GM12878 (cell line): Measurements from ENCODE around the gene HNRNPU. TPM values are rescaled to one million over a fixed set of nuclear protein-coding genes. Genes with fewer than 3 reads are reported as not detected.
A peak's percentile ranks its signal among the peaks of the same experiment; 100 is the strongest.

Experiments
- ATAC-seq: fragments of 200-7000 bp; cut with Tn5 transposase; 3 replicates; pipeline ENCODE4 v1.9.1; 2020; ENCODE audit warnings: mild to moderate bottlenecking, moderate library complexity
- BruUV-seq: library from RNA; stranded (reverse); fragments of 400-500 nt; replicated peaks from 2 replicates; lab custom pipeline; 2021; lab: Mats Ljungman, UMichigan
- CTCF ChIA-PET: fragments of 300-600 bp; sonication (Branson Sonifier 250); formaldehyde crosslinking; extraction: SDS; loops from one replicate; lab custom pipeline; 2021; ENCODE audit warnings: inconsistent platforms; lab: Yijun Ruan, JAX
- POLR2A ChIA-PET: fragments of 350-600 bp; formaldehyde crosslinking; extraction: SDS; loops from one replicate; lab custom pipeline; 2021; ENCODE audit warnings: inconsistent platforms; lab: Charles Lee
- RAD21 ChIA-PET: fragments of 300-600 bp; sonication (Branson Sonifier 250); formaldehyde crosslinking; loops from one replicate; lab custom pipeline; 2023; ENCODE audit warnings: antibody characterized with exemption; ENCODE audit not compliant: unreplicated experiment; lab: Charles Lee
- SMC1A ChIA-PET: fragments of 300-600 bp; sonication (Branson Sonifier 250); formaldehyde crosslinking; loops from one replicate; lab custom pipeline; 2023; ENCODE audit not compliant: unreplicated experiment, uncharacterized antibody; lab: Charles Lee
- DNase-seq: peaks from one replicate; pipeline ENCODE4 v3.0.0-alpha.2; 2011; ENCODE audit warnings: low read depth, low spot score
- FAIRE-seq: peaks from 3 replicates; lab custom pipeline; 2011; peaks lifted over from hg19 to GRCh38; lab: Jason Lieb, UNC
- H2AFZ ChIP-seq: 2 replicates; pipeline ENCODE4 v1.6.0; 2011; ENCODE audit warnings: low read depth, low read length, control low read depth; ENCODE audit not compliant: control insufficient read depth
- H3K27ac ChIP-seq: 2 replicates; pipeline ENCODE4 v1.5.1; 2011; ENCODE audit warnings: control low read depth; ENCODE audit not compliant: control insufficient read depth, insufficient read depth
- H3K27me3 ChIP-seq, 2 experiments: replicated peaks in 1 of 2; 2 replicates each; pipeline versions ENCODE4 v1.6.0 to v1.6.1; 2011; ENCODE audit warnings: low read length in 1 of 2; ENCODE audit not compliant: control insufficient read depth in 2 of 2, insufficient read depth in 2 of 2
- H3K36me3 ChIP-seq, 2 experiments: 2 replicates each; pipeline ENCODE4 v1.5.1; 2011; ENCODE audit warnings: low read length in 1 of 2; ENCODE audit not compliant: control insufficient read depth in 2 of 2, insufficient read depth in 2 of 2
- H3K4me1 ChIP-seq: 2 replicates; pipeline ENCODE4 v1.6.1; 2011; ENCODE audit warnings: mild to moderate bottlenecking, low read length, moderate library complexity, mixed read lengths; ENCODE audit not compliant: control insufficient read depth, insufficient read depth
- H3K4me2 ChIP-seq: 2 replicates; pipeline ENCODE4 v1.6.0; 2011; ENCODE audit warnings: control low read depth; ENCODE audit not compliant: control insufficient read depth, insufficient read depth
- H3K4me3 ChIP-seq: fragments of 200-600 bp; sonication (generic); 2 replicates; pipeline ENCODE4 v1.5.1; 2016
- H3K79me2 ChIP-seq: 2 replicates; pipeline ENCODE4 v1.6.0; 2011; ENCODE audit warnings: low read length; ENCODE audit not compliant: control insufficient read depth, insufficient read depth
- H3K9ac ChIP-seq: 2 replicates; pipeline ENCODE4 v1.8.0; 2011; ENCODE audit warnings: low read length, control low read depth, mixed read lengths; ENCODE audit not compliant: control insufficient read depth, insufficient read depth
- H3K9me3 ChIP-seq: replicated peaks from 3 replicates; pipeline ENCODE4 v1.5.1; 2011; ENCODE audit warnings: mild to moderate bottlenecking, low read length; ENCODE audit not compliant: control insufficient read depth, insufficient read depth
- H4K20me1 ChIP-seq: 2 replicates; pipeline ENCODE4 v1.6.0; 2011; ENCODE audit not compliant: control insufficient read depth, insufficient read depth
- JUNB ChIP-seq: IDR thresholded peaks from 2 replicates; pipeline ENCODE4 v1.6.1; 2016; ENCODE audit warnings: antibody characterized with exemption, mild to moderate bottlenecking
- KLF5 ChIP-seq: fragments of 450-650 bp; IDR thresholded peaks from 2 replicates; pipeline ENCODE4 v1.6.1; 2014; ENCODE audit warnings: mild to moderate bottlenecking; ENCODE audit not compliant: partially characterized antibody
- NFXL1 ChIP-seq: fragments of 450-650 bp; IDR thresholded peaks from 2 replicates; pipeline ENCODE4 v1.6.1; 2017; ENCODE audit warnings: antibody characterized with exemption, mild to moderate bottlenecking, borderline replicate concordance
- PAX5 ChIP-seq: IDR thresholded peaks from 2 replicates; pipeline ENCODE4 v1.6.1; 2011; ENCODE audit warnings: low read depth, low read length, borderline replicate concordance
- POLR2A ChIP-seq: IDR thresholded peaks from 2 replicates; pipeline ENCODE4 v1.6.1; 2011; ENCODE audit warnings: low read depth, mild to moderate bottlenecking, low read length
- SMAD5 ChIP-seq: IDR thresholded peaks from 2 replicates; pipeline ENCODE4 v1.6.1; 2016; ENCODE audit warnings: antibody characterized with exemption, low read depth
- SRF ChIP-seq, 2 experiments: IDR thresholded peaks; 2 replicates each; pipeline ENCODE4 v1.6.1; 2011; ENCODE audit warnings: low read depth in 2 of 2, low read length in 2 of 2, mild to moderate bottlenecking in 1 of 2, moderate library complexity in 1 of 2
- ZBED1 ChIP-seq: IDR thresholded peaks from 2 replicates; pipeline ENCODE4 v1.6.1; 2016; ENCODE audit warnings: borderline replicate concordance
- ZNF217 ChIP-seq: fragments of 450-650 bp; IDR thresholded peaks from 2 replicates; pipeline ENCODE4 v1.6.1; 2017; ENCODE audit warnings: antibody characterized with exemption, mild to moderate bottlenecking
- WGBS: methylation state at CpG from one replicate; pipeline ENCODE4 v1.1.6; 2016; ENCODE audit warnings: low lambda C conversion rate; ENCODE audit not compliant: insufficient replicate concordance, insufficient coverage; ENCODE audit errors: missing lambda C conversion rate; 5-methylcytosine and 5-hydroxymethylcytosine counted together
- in situ Hi-C: fragments of 300-500 bp; cut with MboI; formaldehyde crosslinking; loops from 9 replicates; pipeline ENCODE4 v1.14.3; 2018; ENCODE audit warnings: mixed read lengths
- intact Hi-C: fragments of 100-400 bp; cut with micrococcal nuclease; formaldehyde crosslinking; loops from one replicate; pipeline ENCODE4 v1.14.2; 2022; ENCODE audit not compliant: unreplicated experiment
- polyA plus RNA-seq, 11 experiments: library from polyadenylated mRNA; depleted of rRNA in 4 of 11; unstranded in 6 of 11; stranded (reverse) in 5 of 11; fragments of >200 nt; fragmentation: Nextera tagmentation in 4 of 11; fragmentation: Illumina TruSeq in 1 of 11; extraction: Ambion mirVana in 4 of 11; extraction: Trizol in 1 of 11; gene quantifications; 1 replicate in 1 of 11; 2 replicates in 10 of 11; pipeline versions ENCODE4 v1.2.1 to v1.2.3, GENCODE V29; 2011 to 2016; ENCODE audit warnings: inconsistent platforms in 2 of 11, missing spikeins in 2 of 11, low read depth in 1 of 11
- total RNA-seq, 4 experiments: library from RNA; depleted of rRNA in 3 of 4; stranded (reverse); fragments of >200 nt in 3 of 4; fragmentation: Illumina TruSeq in 1 of 4; extraction: Trizol in 1 of 4; gene quantifications; 2 replicates each; pipeline versions ENCODE4 v1.2.1 to v1.2.3, GENCODE V29; 2013 to 2021
- TF ChIP-seq, protein P1 (sequence below): fragments of 450-650 bp; IDR thresholded peaks from 2 replicates; pipeline ENCODE4 v1.6.1; 2017; ENCODE audit warnings: mild to moderate bottlenecking, low read depth, inconsistent platforms; ENCODE audit not compliant: poor library complexity, severe bottlenecking

HNRNPU gene
- total and polyA plus RNA-seq, 10 of the 15 experiments (the other 5 are each of a cell fraction or from before 2014, with no cell fraction given): 163 to 569 (median 420) TPM

DNA sequence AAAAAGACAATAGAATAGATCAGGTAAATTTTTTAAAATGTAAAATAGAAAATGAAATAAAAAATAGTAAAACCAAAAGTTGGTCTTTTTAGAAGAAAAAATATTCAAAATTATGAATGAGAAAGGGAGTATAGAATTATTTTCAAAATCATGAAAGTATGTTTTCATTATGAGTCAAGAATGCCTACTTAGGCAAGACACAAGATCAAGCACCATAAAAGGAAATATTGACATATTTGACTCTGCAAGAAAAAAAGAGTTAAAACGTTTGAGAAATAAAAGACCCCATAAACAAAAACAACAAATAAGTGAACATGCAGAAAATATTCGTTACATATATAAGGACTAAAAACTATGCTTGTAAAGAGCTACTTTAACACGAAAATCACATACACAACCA lies 33.7 kb downstream of the HNRNPU start:
- BruUV-seq: no TSS peak
- ChIA-PET POLR2A (interaction anchor here (1.0 kb wide), 1 partner anchor 34 kb away, joined by 3 read pairs; the partner anchor contains the start of gene HNRNPU), SMC1A (interaction anchor here (0.9 to 2.6 kb wide), 8 partner anchors 10 to 141 kb away, joined by 3 to 11 read pairs (median 4); partner anchors contain the start of gene HNRNPU), RAD21 (interaction anchor here (0.6 to 1.3 kb wide), 4 partner anchors 14 to 212 kb away, joined by 3 to 5 read pairs (median 4); no protein-coding TSS in a partner anchor), CTCF (interaction anchor here (1.0 to 1.5 kb wide), 4 partner anchors 15 to 226 kb away, joined by 3 to 15 read pairs (median 7); no protein-coding TSS in a partner anchor)
- no peak overlapping the region for H3K4me3 ChIP-seq
- no peak overlapping the region for H3K9ac ChIP-seq
- intact Hi-C loops (loop anchor here (10.0 kb wide), 3 partner anchors 114 to 506 kb away; partner anchors contain the start of gene ADSS2), in situ Hi-C loops (no loop called here)
- no peaks in the 10 kb centered on the region for H3K9me3 ChIP-seq
- H3K4me1 ChIP-seq: peaks cover 6% of the 10 kb centered on the region
- H3K27ac ChIP-seq: peak overlapping the region; percentile 24
- WGBS: 15% methylated on average over 3 of the region's 3 CpGs
- H2AFZ ChIP-seq: peak overlapping the region; percentile 51; the same call in 1 of the 2 replicates
- H3K36me3 ChIP-seq: no peaks in the 10 kb centered on the region
- TF ChIP-seq JUNB (peak; percentile 77), SMAD5 (no peak), SRF (IDR thresholded peaks at IDR 0.05; ENCODE audit: low read depth in 2 of 2, low read length in 2 of 2) (peak in 1 of 2 experiments; percentile 78; a peak in 1 of 4 replicates)
- no peaks in the 10 kb centered on the region for H4K20me1 ChIP-seq
- ATAC-seq: no peak
- no peaks in the 10 kb centered on the region for H3K27me3 ChIP-seq
- FAIRE-seq: no peak
- no peak for DNase-seq
- H3K79me2 ChIP-seq: peaks cover 4% of the 10 kb centered on the region
- no peak overlapping the region for H3K4me2 ChIP-seq

GRCh38 chr1:244826712-244827111 lies 37.6 kb downstream of the HNRNPU start:
- no peak overlapping the region for H3K9ac ChIP-seq
- 83% methylated on average over 4 of the region's 4 CpGs for WGBS
- no peak overlapping the region for H3K4me2 ChIP-seq
- H3K9me3 ChIP-seq: no peaks in the 10 kb centered on the region
- BruUV-seq: no TSS peak
- H3K27me3 ChIP-seq: no peaks in the 10 kb centered on the region
- ChIA-PET SMC1A (no interaction called here), CTCF (interaction anchor here (0.7 to 1.2 kb wide), 2 partner anchors 8 to 30 kb away, joined by 3 read pairs; no protein-coding TSS in a partner anchor), POLR2A (no interaction called here), RAD21 (no interaction called here)
- H2AFZ ChIP-seq: no peak overlapping the region
- no peak overlapping the region for H3K27ac ChIP-seq
- H3K36me3 ChIP-seq: no peaks in the 10 kb centered on the region
- intact Hi-C loops: no loop called here
- DNase-seq (no peak), ATAC-seq (no peak), FAIRE-seq (no peak)
- in situ Hi-C loops: no loop called here
- TF ChIP-seq PAX5 (no peak), ZBED1 (no peak), KLF5 (no peak), NFXL1 (no peak), ZNF217 (no peak), POLR2A (no peak)
- TF ChIP-seq, protein P1, sequence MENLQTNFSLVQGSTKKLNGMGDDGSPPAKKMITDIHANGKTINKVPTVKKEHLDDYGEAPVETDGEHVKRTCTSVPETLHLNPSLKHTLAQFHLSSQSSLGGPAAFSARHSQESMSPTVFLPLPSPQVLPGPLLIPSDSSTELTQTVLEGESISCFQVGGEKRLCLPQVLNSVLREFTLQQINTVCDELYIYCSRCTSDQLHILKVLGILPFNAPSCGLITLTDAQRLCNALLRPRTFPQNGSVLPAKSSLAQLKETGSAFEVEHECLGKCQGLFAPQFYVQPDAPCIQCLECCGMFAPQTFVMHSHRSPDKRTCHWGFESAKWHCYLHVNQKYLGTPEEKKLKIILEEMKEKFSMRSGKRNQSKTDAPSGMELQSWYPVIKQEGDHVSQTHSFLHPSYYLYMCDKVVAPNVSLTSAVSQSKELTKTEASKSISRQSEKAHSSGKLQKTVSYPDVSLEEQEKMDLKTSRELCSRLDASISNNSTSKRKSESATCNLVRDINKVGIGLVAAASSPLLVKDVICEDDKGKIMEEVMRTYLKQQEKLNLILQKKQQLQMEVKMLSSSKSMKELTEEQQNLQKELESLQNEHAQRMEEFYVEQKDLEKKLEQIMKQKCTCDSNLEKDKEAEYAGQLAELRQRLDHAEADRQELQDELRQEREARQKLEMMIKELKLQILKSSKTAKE: no peak
- H3K4me3 ChIP-seq: no peak overlapping the region
- H3K79me2 ChIP-seq: no peaks in the 10 kb centered on the region
- H4K20me1 ChIP-seq: no peaks in the 10 kb centered on the region
- H3K4me1 ChIP-seq: 0 out of 2 replicates have a peak, but pooled peaks cover 2% of the 10 kb centered on the region
